ENCODE measurements around the gene OTX1. TPM values are rescaled to one million over a fixed set of nuclear protein-coding genes. Genes with fewer than 3 reads are reported as not detected.

OTX1 gene
- total and polyA plus RNA-seq, 2 experiments from 2014 or later: 1.3 to 2.2 TPM

DNA sequence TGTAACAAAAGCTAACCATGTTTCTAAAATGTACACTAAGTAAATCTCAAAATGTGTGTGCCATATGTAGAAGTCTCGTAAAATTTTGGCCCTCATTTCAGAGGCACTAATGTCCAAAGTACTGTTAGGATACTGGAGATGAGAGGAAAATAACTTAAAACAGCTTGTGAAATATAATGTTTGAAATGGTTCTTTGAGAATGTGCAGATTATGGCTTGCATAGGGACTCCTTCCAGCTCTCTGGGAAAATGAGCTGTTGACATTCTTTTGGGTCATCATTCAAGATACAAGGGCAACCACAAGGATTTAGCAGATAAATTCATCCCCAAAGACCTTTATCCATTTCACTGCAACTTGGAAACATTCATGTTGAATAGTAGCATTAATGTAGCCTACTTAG lies 38.1 kb upstream of the OTX1 start:
- no peaks in the 10 kb centered on the region for H3F3A ChIP-seq (replicated peaks; ENCODE audit: low read depth)
- H2AFZ ChIP-seq: no peak overlapping the region
- ATAC-seq (no peak), DNase-seq (ENCODE audit: low spot score) (no peak)
- no peak overlapping the region for H3K4me3 Mint-ChIP-seq
- no peak overlapping the region for H3K27ac ChIP-seq (ENCODE audit: low read depth)
- H3K27me3 Mint-ChIP-seq (ENCODE audit: insufficient read depth, low read depth, poor library complexity): no peaks in the 10 kb centered on the region
- no peaks in the 10 kb centered on the region for H3K9me2 ChIP-seq (ENCODE audit: insufficient read depth)
- H3K27ac Mint-ChIP-seq: no peak overlapping the region
- H3K4me3 ChIP-seq: no peak overlapping the region
- no peaks in the 10 kb centered on the region for H3K9me3 Mint-ChIP-seq
- peaks cover 38% of the 10 kb centered on the region for H3K4me1 Mint-ChIP-seq
- H3K4me2 ChIP-seq: no peak overlapping the region
- H3K79me2 ChIP-seq (replicated peaks; ENCODE audit: insufficient read depth): no peaks in the 10 kb centered on the region
- no peaks in the 10 kb centered on the region for H3K36me3 ChIP-seq (ENCODE audit: insufficient read depth)
- H4K20me1 ChIP-seq (replicated peaks; ENCODE audit: insufficient read depth): no peaks in the 10 kb centered on the region
- H3K4me1 ChIP-seq (ENCODE audit: insufficient read depth): peaks cover 50% of the 10 kb centered on the region
- no peak for TF ChIP-seq STAT1 (IDR thresholded peaks at IDR 0.05; ENCODE audit: unreplicated experiment)
- no peak for TF ChIP-seq JUNB (IDR thresholded peaks at IDR 0.05; ENCODE audit: unreplicated experiment)
- no peak for TF ChIP-seq CREB1 (CRISPR knock-in tag; IDR thresholded peaks at IDR 0.05; ENCODE audit: low read depth)
- TF ChIP-seq POLR2AphosphoS5 (IDR thresholded peaks at IDR 0.05; ENCODE audit: low read depth): no peak
- no peak for TF ChIP-seq CTCF (conservative IDR thresholded peaks at IDR 0.05; ENCODE audit: low read depth in 2 of 2)
- no peak for TF ChIP-seq ZNF462 (CRISPR knock-in tag; IDR thresholded peaks at IDR 0.05)
- no peak for TF ChIP-seq ETS1 (IDR thresholded peaks at IDR 0.05)
- no peak for TF ChIP-seq EZH2phosphoT487 (IDR thresholded peaks at IDR 0.05; ENCODE audit: unreplicated experiment)
- TF ChIP-seq NANOG (IDR thresholded peaks at IDR 0.05; ENCODE audit: borderline replicate concordance): no peak
- no peak for TF ChIP-seq ZNF114 (CRISPR knock-in tag; IDR thresholded peaks at IDR 0.05)
- no peak for TF ChIP-seq ZNF331 (CRISPR knock-in tag; IDR thresholded peaks at IDR 0.05; ENCODE audit: low read depth)
- TF ChIP-seq EZH2 (IDR thresholded peaks at IDR 0.05; ENCODE audit: low read depth, unreplicated experiment): no peak
- TF ChIP-seq, protein P1, sequence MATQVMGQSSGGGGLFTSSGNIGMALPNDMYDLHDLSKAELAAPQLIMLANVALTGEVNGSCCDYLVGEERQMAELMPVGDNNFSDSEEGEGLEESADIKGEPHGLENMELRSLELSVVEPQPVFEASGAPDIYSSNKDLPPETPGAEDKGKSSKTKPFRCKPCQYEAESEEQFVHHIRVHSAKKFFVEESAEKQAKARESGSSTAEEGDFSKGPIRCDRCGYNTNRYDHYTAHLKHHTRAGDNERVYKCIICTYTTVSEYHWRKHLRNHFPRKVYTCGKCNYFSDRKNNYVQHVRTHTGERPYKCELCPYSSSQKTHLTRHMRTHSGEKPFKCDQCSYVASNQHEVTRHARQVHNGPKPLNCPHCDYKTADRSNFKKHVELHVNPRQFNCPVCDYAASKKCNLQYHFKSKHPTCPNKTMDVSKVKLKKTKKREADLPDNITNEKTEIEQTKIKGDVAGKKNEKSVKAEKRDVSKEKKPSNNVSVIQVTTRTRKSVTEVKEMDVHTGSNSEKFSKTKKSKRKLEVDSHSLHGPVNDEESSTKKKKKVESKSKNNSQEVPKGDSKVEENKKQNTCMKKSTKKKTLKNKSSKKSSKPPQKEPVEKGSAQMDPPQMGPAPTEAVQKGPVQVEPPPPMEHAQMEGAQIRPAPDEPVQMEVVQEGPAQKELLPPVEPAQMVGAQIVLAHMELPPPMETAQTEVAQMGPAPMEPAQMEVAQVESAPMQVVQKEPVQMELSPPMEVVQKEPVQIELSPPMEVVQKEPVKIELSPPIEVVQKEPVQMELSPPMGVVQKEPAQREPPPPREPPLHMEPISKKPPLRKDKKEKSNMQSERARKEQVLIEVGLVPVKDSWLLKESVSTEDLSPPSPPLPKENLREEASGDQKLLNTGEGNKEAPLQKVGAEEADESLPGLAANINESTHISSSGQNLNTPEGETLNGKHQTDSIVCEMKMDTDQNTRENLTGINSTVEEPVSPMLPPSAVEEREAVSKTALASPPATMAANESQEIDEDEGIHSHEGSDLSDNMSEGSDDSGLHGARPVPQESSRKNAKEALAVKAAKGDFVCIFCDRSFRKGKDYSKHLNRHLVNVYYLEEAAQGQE (IDR thresholded peaks at IDR 0.05; ENCODE audit: unreplicated experiment): no peak
- no peaks in the 10 kb centered on the region for H3K36me3 Mint-ChIP-seq (ENCODE audit: low read depth)
- H3K27me3 ChIP-seq (ENCODE audit: insufficient read depth): no peaks in the 10 kb centered on the region
